Measurements from ENCODE around the gene FAXDC2. TPM values are rescaled to one million over a fixed set of nuclear protein-coding genes. Genes with fewer than 3 reads are reported as not detected.
A peak's percentile ranks its signal among the peaks of the same experiment; 100 is the strongest.

Gene FAXDC2
- polyA plus RNA-seq, 6 donors from 2014 or later: 0.34 to 3.6 (median 1.3) TPM; not detected in 1

DNA sequence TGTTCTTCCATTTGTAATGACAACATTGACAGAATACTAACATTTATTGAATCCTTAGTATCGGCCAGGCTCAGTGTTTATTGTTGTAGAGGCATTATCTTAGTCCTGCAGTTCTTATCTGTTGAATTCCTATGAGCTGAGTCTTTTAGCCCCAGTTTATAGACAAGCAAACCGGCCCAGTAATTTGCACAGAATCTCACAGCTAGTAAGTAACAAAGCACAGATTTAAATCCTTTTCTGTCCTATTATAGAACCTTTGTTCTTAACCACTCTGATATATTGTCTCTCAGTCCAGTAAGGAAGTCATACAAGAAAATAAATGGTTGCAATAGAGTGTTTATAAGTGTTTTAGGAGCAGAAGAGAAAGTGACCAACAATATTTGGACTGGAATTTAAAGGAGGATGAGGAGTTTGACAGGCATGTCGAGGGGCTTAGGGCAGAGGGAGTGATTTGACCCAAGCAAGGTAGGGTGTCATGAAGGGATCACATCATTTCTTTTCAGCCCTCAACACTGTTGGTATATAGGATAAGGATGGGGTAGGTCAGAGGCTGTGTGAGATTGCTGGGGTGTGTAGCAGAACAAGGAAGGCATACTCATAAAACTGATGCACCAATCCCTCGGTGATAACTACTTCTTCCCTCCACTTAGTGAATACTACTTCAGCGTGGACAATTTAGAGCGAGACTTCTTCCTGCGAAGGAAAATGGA, 55.7 kb downstream of the FAXDC2 start:
- H3K4me3 Mint-ChIP-seq: no peak overlapping the region
- H3K4me1 Mint-ChIP-seq: peaks cover 16 to 20% (median 17%) of the 10 kb centered on the region in 3 donors
- H3K9me3 Mint-ChIP-seq: no peaks in the 10 kb centered on the region
- ATAC-seq (ENCODE audit: low read depth in 2 of 2): no peak
- H3K27me3 Mint-ChIP-seq: no peaks in the 10 kb centered on the region
- DNase-seq: no peak
- peaks cover 8 to 28% of the 10 kb centered on the region in 2 donors for H3K36me3 Mint-ChIP-seq
- H3K27ac Mint-ChIP-seq: peak overlapping the region in 2 of 6 donors; percentile 3 to 72

DNA sequence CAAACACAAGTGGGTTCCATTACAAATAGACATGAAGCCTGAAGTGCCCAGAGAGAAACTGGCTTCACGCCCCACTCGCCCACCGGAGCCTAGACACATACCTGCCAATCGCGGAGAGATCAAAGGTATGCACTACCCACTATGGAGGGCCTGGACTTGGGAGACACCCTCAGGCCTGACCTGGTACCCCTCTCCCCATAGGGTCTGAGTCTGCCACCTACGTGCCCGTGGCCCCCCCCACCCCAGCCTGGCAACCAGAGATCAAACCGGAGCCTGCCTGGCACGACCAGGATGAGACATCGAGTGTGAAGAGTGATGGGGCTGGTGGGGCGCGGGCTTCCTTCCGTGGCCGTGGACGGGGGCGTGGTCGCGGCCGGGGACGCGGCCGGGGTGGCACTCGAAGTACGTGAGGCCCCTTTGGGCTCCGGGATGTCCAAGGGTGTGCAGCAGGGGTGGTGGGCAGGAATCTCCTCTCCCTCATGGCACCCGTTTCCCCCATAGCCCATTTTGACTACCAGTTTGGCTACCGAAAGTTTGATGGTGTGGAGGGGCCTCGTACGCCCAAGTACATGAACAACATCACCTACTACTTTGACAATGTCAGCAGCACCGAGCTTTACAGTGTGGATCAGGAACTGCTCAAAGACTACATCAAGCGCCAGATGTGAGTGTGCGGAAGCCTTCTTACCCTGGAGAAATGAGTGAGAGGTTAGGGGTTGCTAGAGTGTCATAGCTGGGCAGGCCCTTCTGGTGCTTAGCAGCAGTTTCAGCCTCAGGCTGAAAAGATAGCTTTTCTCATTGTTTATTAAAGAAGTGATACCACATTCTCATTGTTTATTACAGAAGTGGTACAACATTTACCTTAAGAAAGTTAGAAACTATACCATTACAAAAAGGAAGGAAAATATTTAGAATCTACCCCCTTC, 56.5 kb downstream of the FAXDC2 start:
- Mint-ChIP-seq H3K27ac (peak overlapping the region in 2 of 6 donors; percentile 7 to 60), H3K4me1 (peaks cover 16 to 20% (median 17%) of the 10 kb centered on the region in 3 donors), H3K27me3 (no peaks in the 10 kb centered on the region), H3K36me3 (peaks cover 8 to 25% of the 10 kb centered on the region in 2 donors), H3K9me3 (no peaks in the 10 kb centered on the region), H3K4me3 (no peak overlapping the region)
- no peak for DNase-seq
- ATAC-seq (ENCODE audit: low read depth in 2 of 2): no peak

DNA sequence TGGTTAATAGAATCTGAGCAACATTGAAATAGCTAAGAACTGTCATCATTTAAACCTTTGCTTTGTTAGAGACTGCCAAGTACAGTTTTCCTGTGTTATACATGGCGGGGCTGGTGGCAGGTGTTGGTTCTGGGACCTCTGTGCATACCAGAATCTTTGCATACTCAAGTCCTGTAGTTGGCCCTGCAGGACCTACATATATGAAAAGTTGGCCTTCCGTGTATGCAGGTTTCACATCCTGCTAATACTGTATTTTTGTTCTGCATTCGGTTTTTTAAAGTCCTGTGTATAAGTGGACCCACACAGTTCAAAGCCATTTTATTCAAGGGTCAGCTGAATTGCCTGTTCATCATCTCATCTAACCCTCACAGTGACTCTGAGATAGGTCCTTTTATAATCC, 58.9 kb downstream of the FAXDC2 start:
- Mint-ChIP-seq H3K9me3 (no peaks in the 10 kb centered on the region), H3K36me3 (peaks cover 4 to 19% of the 10 kb centered on the region in 2 donors)

DNA sequence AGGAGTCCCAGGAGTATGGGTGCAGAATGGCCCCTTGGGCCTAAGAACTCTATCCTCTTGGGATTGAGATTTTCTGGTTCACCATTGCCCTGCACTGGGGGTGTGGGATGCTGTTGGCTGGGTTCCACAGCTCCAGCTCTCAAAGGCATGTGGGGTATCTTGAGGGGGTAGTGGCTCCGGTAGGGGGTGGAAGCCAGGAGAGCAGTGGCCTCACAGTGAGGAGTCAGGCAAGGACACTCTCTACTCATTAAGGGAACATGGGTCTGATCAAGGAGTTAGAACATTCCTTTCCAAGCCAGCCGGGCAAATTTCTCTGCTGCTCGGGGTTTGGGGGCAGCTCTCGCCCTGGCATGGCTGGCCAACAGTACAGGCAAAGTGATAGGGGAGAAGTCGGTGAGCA, 62.2 kb downstream of the FAXDC2 start:
- DNase-seq (no peak), ATAC-seq (ENCODE audit: low read depth in 2 of 2) (no peak)
- no peaks in the 10 kb centered on the region for H3K27me3 Mint-ChIP-seq
- peak overlapping the region; percentile 84 to 97 (median 92) for H3K27ac Mint-ChIP-seq
- no peaks in the 10 kb centered on the region for H3K9me3 Mint-ChIP-seq
- H3K4me3 Mint-ChIP-seq: peak overlapping the region in 3 of 8 donors; percentile 3 to 67 (median 49)
- H3K4me1 Mint-ChIP-seq: peaks cover 53 to 74% (median 70%) of the 10 kb centered on the region in 3 donors
- peaks cover 0 to 11% of the 10 kb centered on the region in 2 donors for H3K36me3 Mint-ChIP-seq

More for the DNA sequence above, 58.9 kb downstream of the FAXDC2 start:
- DNase-seq (no peak), ATAC-seq (ENCODE audit: low read depth in 2 of 2) (peak in 1 of 2 donors; percentile 57)
- H3K27me3 Mint-ChIP-seq: no peaks in the 10 kb centered on the region
- peaks cover 29 to 40% (median 37%) of the 10 kb centered on the region in 3 donors for H3K4me1 Mint-ChIP-seq
- peak overlapping the region in 1 of 8 donors; percentile 10 for H3K4me3 Mint-ChIP-seq
- peak overlapping the region in 2 of 6 donors; percentile 84 to 89 for H3K27ac Mint-ChIP-seq

DNA sequence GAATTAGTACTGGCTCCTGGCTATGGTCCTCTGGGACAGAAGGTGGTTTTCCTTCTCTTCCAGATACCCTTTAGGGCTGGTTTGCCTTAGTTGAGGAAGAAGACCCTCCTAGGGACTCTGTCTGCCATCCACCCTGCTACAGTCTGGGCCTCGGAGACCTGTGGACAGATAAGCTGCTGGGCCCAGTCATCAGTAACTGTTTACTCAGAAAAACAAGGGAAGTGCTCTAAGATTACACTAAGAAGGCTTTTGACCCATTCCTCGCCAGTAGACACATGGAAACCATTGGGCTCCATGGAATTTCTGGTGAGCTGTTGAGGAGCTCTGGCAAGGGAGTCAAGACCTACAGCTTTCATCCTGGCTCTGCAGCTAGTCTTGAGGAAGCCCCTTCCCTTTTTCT, 64.0 kb downstream of the FAXDC2 start:
- H3K36me3 Mint-ChIP-seq: no peaks in the 10 kb centered on the region
- ATAC-seq (ENCODE audit: low read depth in 2 of 2) (no peak), DNase-seq (no peak)
- peak overlapping the region in 3 of 6 donors; percentile 6 to 92 (median 86) for H3K27ac Mint-ChIP-seq
- H3K27me3 Mint-ChIP-seq: no peaks in the 10 kb centered on the region
- H3K4me3 Mint-ChIP-seq: no peak overlapping the region
- H3K4me1 Mint-ChIP-seq: peaks cover 65 to 88% (median 88%) of the 10 kb centered on the region in 3 donors
- H3K9me3 Mint-ChIP-seq: no peaks in the 10 kb centered on the region

DNA sequence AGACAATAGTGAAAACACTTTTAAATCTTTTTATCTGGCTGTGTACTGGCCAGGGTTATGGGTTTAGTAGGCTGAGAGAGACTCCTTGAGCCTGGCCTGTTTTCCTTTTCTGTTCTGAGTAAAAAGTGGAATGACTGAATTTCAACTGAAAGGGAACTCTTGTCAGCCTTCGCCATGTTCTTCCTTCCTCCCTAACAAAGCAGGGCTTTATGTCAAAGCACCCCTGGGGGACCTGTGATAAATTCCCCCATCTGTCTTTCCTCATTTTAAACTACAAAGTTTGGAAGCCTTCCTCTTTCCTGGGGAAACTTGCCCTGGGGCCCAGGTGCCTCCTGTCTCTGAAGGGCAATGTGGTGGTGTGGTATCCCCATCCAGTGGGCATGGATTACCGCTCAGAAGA, 65.5 kb downstream of the FAXDC2 start:
- H3K4me3 Mint-ChIP-seq: peak overlapping the region in 1 of 8 donors; percentile 9
- peak overlapping the region; percentile 35 to 95 (median 65) for H3K27ac Mint-ChIP-seq
- no peaks in the 10 kb centered on the region for H3K27me3 Mint-ChIP-seq
- H3K9me3 Mint-ChIP-seq: no peaks in the 10 kb centered on the region
- H3K4me1 Mint-ChIP-seq: peaks cover 63 to 89% (median 88%) of the 10 kb centered on the region in 3 donors
- no peaks in the 10 kb centered on the region for H3K36me3 Mint-ChIP-seq
- DNase-seq (no peak), ATAC-seq (ENCODE audit: low read depth in 2 of 2) (no peak)

DNA sequence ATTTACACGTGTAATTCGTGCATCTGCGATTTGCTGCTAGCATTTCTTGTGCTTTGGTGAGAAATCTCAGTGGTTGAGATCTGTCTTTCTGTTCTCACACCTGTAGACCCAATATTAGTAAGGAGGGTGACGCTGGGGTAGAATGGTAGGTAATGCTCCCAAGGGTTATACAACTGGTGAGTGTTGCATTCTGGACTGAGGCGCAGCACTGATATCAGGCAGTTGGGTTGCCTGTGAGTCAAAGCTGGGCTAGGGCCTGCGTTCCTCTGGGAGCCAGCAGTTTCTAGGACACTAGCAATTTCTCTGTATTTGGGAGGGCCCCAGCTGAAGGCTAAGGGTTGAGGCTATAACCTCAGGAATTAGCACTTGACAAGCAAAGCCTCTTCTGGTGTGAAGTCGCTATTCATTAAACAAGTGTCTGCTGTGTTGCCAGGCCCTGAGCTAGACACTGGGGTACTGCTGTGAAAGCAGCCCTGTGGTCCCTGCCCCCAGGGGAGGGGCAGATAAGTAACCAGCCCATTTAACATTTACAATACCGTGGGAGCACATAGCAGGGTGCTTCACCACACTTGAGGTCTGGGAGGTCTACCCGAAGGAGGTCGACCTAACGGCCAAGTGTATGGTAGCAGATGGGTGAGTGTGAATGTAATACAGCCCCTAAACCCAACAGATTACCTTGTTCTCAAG, 66.5 kb downstream of the FAXDC2 start:
- peak overlapping the region in 4 of 6 donors; percentile 20 to 95 (median 64) for H3K27ac Mint-ChIP-seq

DNA sequence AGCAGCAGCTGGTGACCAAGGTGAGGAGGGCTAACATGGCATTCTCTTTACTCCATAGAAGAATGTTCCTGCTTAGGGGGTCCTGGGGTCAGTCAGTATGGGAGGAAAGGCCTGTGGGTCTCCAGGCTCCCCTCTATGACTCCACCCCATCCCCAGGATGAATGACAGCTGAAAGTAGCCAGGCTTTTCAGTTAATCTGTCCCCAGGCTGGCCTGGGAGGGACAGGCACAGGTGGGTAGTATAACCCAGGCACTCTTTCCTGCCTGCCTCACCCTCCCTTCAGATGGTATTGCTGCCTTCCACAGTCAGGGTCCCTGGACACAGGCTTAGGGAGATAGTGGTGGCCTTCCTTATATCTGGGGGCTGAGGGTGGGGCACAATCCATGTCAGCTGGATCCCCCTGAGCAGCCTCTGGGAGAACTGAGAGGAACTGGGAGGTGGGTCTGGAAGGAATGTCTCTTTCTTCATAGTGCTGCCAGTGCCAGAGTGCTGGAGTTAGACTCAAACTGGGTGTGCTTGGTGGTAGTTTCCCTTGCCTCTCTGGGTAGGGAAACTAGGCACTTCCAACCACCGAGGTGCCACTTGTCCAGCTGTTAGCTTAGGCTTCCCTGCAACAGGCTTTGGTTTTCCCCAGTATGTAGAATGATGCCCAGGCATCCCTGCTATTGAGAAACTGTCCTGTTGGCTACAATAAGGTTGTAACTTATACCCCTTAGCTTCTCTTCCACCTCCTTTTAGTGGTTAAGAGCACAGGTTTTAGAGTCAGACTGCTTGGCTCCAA, 67.4 kb downstream of the FAXDC2 start:
- Mint-ChIP-seq H3K9me3 (no peaks in the 10 kb centered on the region), H3K36me3 (no peaks in the 10 kb centered on the region), H3K4me3 (no peak overlapping the region), H3K4me1 (peaks cover 59 to 100% (median 91%) of the 10 kb centered on the region in 3 donors), H3K27ac (peak overlapping the region in 5 of 6 donors; percentile 33 to 81 (median 74)), H3K27me3 (no peaks in the 10 kb centered on the region)
- DNase-seq: no peak
- ATAC-seq (ENCODE audit: low read depth in 2 of 2): no peak

More for the DNA sequence above, 66.5 kb downstream of the FAXDC2 start:
- DNase-seq: no peak
- Mint-ChIP-seq H3K27me3 (no peaks in the 10 kb centered on the region), H3K36me3 (no peaks in the 10 kb centered on the region), H3K4me3 (peak overlapping the region in 1 of 8 donors; percentile 64), H3K9me3 (no peaks in the 10 kb centered on the region), H3K4me1 (peaks cover 64 to 97% (median 96%) of the 10 kb centered on the region in 3 donors)
- no peak for ATAC-seq (ENCODE audit: low read depth in 2 of 2)

DNA sequence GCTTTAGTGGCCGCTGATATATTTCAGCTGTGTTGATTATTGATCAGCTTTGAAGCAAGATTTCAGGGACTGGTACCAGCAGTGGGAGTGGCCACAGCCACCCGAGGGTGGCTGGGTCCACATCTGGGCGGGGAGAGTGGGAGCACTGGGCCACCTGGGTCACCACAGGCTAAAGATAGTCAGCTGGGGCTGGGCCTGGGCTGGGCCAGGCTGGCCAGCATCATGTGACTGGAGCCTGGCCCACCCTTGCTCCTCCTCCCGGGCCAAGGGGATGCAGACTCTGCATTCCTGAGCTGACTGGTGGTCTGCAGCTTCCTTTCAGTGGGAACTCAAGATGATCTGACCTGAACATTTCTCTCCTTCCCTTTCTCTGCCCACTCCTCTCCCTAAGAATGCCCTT, 68.1 kb downstream of the FAXDC2 start:
- Mint-ChIP-seq H3K4me1 (peaks cover 54 to 97% (median 84%) of the 10 kb centered on the region in 3 donors), H3K27me3 (no peaks in the 10 kb centered on the region), H3K27ac (peak overlapping the region in 5 of 6 donors; percentile 33 to 81 (median 74)), H3K36me3 (no peaks in the 10 kb centered on the region), H3K4me3 (no peak overlapping the region), H3K9me3 (no peaks in the 10 kb centered on the region)
- no peak for ATAC-seq (ENCODE audit: low read depth in 2 of 2)
- DNase-seq: no peak

DNA sequence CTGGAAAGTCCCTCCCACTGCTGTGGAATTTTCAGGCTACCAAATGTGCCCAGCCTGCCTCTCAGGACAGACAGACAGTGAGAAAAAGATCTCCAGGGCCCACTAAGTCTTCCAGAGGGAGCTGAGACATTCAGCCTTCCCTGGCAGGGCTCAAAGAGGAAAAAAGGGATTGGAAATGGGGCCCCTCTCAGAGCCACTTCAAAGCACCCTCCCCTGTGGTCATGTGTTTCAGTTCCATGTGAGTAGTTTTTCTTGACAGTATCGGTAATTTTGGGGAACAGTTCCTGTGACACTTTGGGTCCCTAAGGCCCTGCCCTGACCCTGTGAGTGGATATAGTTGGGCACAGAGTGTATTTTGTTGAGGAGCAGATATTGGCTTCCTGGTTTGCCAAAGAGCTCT, 70.3 kb downstream of the FAXDC2 start:
- no peaks in the 10 kb centered on the region for H3K36me3 Mint-ChIP-seq
- ATAC-seq (ENCODE audit: low read depth in 2 of 2): no peak
- H3K27ac Mint-ChIP-seq: peak overlapping the region in 5 of 6 donors; percentile 5 to 82 (median 47)
- peaks cover 43 to 90% (median 73%) of the 10 kb centered on the region in 3 donors for H3K4me1 Mint-ChIP-seq
- peak overlapping the region in 2 of 8 donors; percentile 16 to 64 for H3K4me3 Mint-ChIP-seq
- DNase-seq: no peak
- H3K9me3 Mint-ChIP-seq: no peaks in the 10 kb centered on the region
- H3K27me3 Mint-ChIP-seq: no peaks in the 10 kb centered on the region

DNA sequence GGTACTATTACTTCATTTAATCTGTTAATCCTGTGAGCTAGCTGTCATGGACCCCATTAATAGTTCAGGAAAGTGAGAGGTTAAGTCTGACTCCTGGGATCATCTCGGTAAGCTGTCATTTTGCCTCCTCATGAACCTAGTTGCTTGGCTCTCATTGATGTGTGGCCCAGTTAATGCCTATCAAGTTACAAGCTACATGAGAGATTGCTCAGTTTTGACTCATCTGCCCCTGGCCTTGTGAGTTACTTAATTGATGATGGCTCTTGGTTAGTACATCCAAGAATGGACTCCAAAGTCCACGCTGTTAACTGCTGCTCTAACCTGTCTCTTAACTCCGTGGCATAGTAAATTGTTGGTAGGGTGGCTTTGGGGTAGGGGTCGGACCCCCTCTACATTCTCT, 71.3 kb downstream of the FAXDC2 start:
- DNase-seq (no peak), ATAC-seq (ENCODE audit: low read depth in 2 of 2) (no peak)
- Mint-ChIP-seq H3K4me1 (peaks cover 41 to 90% (median 73%) of the 10 kb centered on the region in 3 donors), H3K27me3 (no peaks in the 10 kb centered on the region), H3K36me3 (no peaks in the 10 kb centered on the region), H3K9me3 (no peaks in the 10 kb centered on the region), H3K4me3 (no peak overlapping the region), H3K27ac (peak overlapping the region in 4 of 6 donors; percentile 9 to 63 (median 36))

DNA sequence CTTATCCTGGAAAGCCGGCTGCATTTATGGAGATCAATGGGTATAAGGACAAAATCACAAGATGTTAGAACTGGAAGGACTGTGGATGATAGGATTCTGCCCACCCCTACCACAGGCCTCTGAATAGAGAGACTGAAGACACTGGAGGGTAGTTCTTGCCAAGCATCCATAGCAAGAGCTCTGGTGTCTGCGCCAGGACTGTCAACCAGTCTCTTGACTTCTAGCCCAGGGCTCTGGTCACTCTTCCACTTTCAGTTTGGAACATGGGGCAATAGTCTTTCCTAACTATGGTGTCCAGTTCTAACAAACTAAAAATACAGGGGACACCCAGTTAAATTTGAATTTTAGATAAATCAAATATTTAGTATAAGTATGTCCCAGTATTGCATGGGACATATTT, 71.9 kb downstream of the FAXDC2 start:
- ATAC-seq (ENCODE audit: low read depth in 2 of 2): no peak
- Mint-ChIP-seq H3K27me3 (no peaks in the 10 kb centered on the region), H3K27ac (peak overlapping the region in 2 of 6 donors; percentile 20 to 24), H3K36me3 (no peaks in the 10 kb centered on the region), H3K4me3 (no peak overlapping the region), H3K4me1 (peaks cover 39 to 90% (median 73%) of the 10 kb centered on the region in 3 donors), H3K9me3 (no peaks in the 10 kb centered on the region)
- DNase-seq: no peak
